GM10266 (cell line): ENCODE data around the gene EPS8L2.
"Not testable (repeated sequence)": the region's sequence is repeated elsewhere in the genome, so short reads cannot be mapped to it uniquely, and the experiment has no call there.

ENCODE experiments used
- DNase-seq: peaks from one replicate; pipeline ENCODE4 v3.0.0; 2012; ENCODE audit errors: extremely low spot score
- TF ChIP-seq, protein P1 (sequence below): IDR thresholded peaks from 2 replicates; pipeline ENCODE4 v1.5.1; 2012; ENCODE audit warnings: mild to moderate bottlenecking, low read depth; ENCODE audit not compliant: control insufficient read depth, insufficient read depth; ENCODE audit errors: missing control alignments

The EPS8L2 gene

DNA sequence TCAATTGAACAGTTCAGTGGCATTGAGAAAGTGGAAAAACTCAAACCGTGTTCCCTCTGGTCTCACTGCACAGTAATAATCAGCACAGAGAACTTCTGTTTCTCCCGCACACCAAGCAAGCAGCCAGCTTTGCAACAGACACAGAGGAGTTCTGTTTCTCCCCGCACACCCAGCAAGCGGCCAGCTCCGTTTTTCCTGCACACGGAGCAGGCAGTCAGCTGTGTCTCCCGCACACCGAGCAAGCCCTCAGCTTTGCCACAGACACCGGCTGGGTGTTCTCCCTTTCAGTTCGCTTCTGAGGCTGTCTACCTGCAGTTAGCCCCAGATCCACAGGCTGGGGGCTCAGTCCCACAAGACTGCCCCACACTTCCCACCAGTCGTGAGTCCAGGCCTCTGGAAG is 31.3 kb downstream of the EPS8L2 start:
- TF ChIP-seq, protein P1, sequence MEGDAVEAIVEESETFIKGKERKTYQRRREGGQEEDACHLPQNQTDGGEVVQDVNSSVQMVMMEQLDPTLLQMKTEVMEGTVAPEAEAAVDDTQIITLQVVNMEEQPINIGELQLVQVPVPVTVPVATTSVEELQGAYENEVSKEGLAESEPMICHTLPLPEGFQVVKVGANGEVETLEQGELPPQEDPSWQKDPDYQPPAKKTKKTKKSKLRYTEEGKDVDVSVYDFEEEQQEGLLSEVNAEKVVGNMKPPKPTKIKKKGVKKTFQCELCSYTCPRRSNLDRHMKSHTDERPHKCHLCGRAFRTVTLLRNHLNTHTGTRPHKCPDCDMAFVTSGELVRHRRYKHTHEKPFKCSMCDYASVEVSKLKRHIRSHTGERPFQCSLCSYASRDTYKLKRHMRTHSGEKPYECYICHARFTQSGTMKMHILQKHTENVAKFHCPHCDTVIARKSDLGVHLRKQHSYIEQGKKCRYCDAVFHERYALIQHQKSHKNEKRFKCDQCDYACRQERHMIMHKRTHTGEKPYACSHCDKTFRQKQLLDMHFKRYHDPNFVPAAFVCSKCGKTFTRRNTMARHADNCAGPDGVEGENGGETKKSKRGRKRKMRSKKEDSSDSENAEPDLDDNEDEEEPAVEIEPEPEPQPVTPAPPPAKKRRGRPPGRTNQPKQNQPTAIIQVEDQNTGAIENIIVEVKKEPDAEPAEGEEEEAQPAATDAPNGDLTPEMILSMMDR = no peak
- no peak for DNase-seq

DNA sequence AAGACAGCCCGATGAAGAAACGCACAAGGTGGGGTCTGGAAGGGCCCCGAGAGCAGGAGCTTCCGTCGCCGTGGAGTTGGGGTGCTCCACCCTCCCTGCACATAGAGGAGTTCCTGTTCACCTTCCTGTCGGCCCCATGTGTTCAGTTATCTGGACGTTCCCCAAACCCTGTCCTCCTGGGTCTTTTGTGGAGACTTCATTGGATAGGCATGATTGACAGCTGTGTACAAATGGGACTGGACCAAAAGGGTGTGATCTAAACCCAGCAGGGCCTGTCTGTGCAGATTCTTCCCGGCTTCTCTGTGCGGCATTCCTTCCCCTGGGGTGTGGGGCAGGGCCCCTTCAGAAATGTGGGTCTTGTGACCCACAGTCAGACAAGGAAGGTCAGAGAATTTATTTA is 31.9 kb downstream of the EPS8L2 start:
- DNase-seq = not testable (repeated sequence)

DNA sequence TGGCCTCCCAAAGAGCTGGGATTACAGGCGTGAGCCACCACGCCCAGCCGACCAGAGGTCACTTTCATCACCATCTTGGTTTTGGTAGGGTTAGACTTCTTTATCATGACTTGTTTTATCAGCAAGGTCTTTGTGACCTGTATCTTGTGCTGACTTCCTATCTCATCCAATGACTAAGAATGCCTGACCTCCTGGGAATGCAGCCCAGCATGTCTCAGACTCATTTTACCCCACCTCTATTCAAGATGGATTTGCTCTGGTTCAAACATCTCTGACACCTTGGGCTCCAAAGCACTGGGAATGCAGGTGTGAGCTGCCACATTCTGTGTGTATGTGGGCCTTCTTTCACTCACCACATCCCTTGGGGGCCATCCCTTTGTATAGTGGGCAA is 36.1 kb downstream of the EPS8L2 start:
- DNase-seq = no peak
- TF ChIP-seq, protein P1 = no peak

DNA sequence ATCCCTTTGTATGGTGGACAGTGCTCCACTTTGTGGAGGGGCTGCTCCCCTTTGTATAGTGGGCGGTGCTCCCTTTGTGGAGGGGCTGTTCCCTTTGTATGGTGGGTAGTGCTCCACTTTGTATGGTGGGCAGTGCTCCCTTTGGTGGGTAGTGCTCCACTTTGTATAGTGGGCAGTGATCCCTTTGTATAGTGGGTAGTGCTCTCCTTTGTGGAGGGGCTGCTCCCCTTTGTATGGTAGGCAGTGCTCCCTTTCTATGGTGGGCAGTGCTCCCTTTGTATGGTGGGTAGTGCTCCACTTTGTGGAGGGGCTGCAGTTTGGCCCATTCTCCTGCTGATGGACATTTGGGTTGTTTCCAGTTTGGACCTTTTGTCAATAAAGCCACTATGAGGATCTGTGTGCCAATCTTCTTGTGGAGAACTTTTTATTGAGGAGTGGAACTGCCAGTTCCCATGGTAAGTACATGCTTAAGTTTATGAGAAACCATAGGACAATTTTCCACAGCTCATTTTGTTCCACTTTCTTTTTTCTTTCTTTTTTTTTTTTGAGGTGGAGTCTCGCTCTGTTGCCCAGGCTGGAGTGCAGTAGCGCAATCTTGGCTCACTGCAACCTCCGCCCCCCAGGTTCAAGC is 36.7 kb downstream of the EPS8L2 start:
- TF ChIP-seq, protein P1 = no peak
- no peak for DNase-seq

DNA sequence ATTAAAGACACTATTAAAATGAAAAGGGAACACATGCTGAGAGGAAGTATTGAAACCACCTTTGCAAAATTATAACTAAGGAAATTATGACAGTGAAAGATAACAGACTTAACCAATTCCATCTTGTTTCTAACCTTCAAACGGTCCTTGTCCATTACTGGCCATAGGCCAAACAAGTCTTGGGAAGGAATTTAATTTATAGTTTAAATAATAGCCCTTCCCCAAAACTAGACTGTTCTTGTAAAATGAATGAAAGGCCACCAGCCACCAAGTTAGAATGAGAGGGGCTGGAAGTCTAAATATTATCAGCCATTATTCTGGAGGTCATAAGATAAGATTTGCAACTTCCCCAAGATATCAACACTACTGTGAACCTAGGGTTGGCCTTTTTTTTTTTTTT is 39.4 kb downstream of the EPS8L2 start:
- TF ChIP-seq, protein P1 = no peak
- DNase-seq = no peak

DNA sequence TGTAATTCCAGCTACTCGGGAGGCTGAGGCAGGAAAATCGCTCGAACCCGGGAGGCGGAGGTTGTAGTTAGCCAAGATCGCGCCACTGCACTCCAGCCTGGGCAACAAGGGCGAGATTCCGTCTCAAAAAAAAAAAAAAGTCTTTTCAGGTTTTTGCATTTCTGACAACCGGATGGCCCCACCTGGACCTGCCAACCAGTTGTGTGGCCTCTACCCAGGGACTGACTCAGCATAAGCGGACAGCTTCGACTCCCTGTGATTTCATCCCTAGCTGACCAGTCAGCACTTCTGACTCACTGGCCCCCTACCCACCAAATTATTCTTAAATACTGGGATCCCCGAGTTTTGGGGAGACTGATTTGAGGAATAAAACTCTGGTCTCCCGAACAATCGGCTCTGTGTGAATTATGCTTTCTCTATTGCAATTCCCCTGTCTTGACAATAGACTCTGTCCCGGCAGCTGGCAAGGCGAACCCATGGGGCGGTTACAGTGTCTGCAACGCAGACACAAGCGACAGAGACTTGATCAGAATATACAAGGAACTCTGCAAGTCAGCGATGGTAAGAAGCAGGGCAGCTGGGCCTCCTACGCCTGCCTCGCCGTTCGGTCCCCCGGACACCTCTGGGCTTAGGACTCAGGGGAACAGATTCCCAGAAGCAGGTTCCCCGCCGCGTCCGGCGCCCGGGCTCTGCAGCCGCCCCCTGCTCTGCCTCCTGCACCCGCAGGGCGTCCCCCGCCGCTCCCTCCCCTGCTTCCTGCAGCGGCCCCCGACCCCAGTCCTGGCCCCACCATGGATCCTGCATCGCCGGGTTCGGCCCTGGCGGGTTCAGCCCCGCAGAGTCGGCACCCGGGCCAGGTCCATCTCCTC is 40.5 kb downstream of the EPS8L2 start:
- DNase-seq = no peak

DNA sequence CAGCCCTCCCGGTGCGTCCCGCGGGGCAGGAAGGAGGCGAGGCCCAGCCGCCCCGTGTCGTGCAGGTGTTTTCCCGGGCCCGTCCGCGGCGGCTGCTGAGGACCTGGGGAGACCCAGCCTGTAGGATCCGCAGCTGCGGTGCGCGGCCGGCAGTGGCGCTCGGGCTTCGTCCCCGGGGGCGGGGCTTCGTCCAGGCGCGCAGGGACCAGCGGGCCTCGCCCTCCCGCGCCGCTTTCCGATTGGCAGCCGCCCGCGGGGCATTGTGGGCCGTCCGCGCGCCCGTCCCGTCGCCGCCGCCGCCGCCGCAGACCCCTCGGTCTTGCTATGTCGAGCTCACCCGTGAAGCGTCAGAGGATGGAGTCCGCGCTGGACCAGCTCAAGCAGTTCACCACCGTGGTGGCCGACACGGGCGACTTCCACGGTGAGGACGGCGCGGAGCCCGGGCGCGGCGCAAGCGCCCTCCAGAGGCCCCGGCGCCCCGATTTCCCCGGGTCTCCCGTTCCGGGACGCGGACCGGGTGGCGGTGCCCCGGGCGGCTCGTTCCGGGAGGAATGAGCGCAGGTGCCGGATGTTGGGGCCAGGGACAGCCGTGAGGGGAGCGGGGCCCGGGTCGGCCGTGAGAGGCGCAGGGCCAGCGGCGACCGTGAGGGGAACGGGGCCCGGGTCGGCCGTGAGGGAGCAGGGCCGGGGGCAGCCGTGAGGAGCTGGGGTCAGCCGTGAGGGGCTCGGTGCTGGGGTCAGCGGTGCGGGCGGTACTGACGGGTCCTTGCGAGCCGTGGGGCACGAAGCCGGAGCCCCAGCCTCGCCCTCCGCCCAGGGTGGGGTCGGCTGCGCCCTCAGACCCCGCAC is 41.4 kb downstream of the EPS8L2 start, which contains the start of gene TALDO1:
TALDO1 (plus strand) TSS at position 307 of the 849 bp plus-strand sequence; CDS start at position 325, 18 bp downstream.
- TF ChIP-seq, protein P1 = peak; percentile 19
- DNase-seq = peak; percentile 98

More for the DNA sequence above, 40.5 kb downstream of the EPS8L2 start:
- TF ChIP-seq, protein P1 = no peak
